Measurements from ENCODE around the gene NT5C1A.

NT5C1A gene

DNA sequence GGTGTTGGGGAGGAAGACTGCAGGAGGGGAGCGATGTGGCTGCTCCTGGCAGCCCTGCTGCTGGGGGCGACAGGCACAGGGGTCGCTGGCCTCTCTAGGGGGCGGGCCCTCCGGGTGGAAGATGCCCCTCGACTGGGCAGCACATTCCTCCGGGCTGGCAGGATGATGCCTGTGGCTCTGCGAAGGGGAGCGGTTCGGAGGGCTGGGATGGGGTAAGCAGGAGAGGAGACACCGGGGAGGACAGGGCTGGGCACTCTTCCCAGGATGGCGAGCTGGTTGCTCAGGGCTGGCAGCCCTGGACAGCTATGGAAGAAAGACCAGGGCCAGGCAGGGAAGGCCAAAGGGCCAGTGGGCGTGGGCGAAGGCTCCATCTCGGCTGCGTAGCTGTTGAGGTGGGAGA lies 45.3 kb downstream of the NT5C1A start:
- in situ Hi-C loops (cut with HindIII; ENCODE audit: low pct_ligation_motif_present, low pct_unique_long_range_greater_than_20kb, low sequenced_read_pairs) = no loop called here
- DNase-seq = no peak

DNA sequence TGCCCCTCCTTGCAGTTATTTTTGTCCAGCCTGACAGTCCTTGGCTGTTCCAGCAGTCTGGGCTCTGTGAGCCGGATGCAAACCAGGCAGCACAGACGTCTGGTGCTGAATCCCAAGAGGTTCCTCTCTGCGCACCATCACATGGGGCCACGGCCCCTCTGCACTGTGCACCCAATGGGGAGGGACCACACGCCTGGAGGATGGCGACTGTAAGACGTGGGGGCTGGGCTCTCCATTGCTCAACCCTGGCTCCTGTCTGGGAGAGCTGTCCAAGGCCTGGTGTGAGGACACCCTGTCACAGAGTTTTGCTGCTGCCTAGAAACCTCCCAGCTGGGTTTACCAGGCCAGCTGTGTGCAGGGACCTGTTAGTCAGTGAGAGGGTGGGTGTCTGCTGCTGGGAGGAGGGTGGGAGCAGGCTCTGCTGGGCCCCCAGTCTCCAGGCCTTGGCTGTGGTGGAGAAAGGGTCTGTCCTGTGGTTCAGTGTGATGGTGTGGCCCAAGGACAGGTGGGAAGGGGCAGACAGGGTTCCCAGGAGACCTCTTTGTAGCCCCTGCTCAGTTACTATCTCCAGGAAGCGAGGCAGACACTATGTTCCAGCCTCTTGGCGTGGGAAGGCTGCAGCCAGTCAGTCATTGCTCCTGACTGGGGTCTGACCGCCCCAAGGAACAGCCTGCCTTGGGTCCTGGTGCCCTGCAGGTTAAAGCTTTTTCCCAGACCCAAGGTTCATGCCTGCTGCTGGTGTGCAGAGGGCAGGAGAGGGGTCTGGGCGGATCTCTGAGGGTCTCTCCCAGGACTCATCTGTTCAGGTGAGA lies 46.2 kb downstream of the NT5C1A start:
- in situ Hi-C loops (cut with HindIII; ENCODE audit: low pct_ligation_motif_present, low pct_unique_long_range_greater_than_20kb, low sequenced_read_pairs) = no loop called here
- no peak for DNase-seq

DNA sequence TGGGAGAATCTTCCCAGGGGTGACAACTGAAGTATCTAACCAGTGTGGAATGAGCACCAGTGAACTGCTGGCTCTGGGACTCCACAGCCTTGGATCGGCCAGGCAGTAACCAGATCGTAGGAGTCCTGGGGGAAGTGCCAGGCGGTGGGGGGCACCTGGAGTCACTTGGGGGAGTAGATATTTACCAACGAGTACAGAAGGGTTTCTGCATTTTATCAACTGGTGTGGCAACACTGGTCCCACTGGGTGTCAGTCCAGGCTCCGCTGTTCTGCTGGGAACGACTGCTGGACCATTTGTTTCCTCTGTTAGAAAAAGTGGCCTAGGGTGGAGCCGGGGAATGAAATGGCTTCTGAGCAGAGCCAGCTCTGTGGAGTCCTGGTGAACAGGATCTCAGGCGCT lies 46.9 kb downstream of the NT5C1A start:
- DNase-seq = no peak
- in situ Hi-C loops (cut with HindIII; ENCODE audit: low pct_ligation_motif_present, low pct_unique_long_range_greater_than_20kb, low sequenced_read_pairs) = no loop called here

DNA sequence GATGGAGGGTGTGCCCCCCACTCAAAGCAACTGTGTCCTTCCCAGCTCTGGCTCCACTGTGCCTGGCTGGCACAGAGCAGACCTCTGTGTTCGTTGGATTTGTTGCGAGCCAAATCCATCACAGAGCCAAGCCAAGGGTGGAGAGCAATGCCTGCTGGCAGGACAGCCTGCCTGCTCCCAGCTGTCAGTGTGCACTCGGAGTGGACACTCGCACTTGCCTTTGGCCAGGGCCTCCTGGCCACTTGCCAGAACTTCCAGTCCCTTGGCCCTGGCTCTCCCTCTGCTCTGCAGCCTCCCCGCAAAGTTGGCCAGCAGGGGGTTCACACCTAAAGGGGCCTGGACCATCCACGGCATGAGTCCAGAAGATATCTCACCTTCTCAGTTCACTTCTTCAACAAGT lies 48.9 kb downstream of the NT5C1A start:
- DNase-seq = no peak
- in situ Hi-C loops (cut with HindIII; ENCODE audit: low pct_ligation_motif_present, low pct_unique_long_range_greater_than_20kb, low sequenced_read_pairs) = no loop called here

DNA sequence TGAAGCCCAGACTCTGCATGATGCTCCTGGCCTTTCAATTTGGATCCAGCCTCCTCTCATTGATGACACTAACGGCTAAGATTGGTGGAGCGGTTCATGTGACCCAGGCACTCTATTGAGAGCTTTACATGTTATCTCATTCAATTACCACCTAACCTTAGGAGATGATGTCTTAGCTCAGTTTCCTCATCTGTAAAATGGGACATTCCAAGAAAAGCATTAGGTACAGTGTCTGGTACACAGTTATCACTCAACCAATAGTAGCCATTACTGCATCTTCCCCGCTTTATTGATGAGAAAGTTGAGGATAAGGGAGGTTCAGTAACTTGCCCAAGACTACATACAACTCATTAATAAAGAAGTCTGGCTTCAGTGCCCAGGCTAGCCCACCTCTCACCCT lies 49.5 kb downstream of the NT5C1A start:
- no peak for DNase-seq
- in situ Hi-C loops (cut with HindIII; ENCODE audit: low pct_ligation_motif_present, low pct_unique_long_range_greater_than_20kb, low sequenced_read_pairs) = no loop called here

DNA sequence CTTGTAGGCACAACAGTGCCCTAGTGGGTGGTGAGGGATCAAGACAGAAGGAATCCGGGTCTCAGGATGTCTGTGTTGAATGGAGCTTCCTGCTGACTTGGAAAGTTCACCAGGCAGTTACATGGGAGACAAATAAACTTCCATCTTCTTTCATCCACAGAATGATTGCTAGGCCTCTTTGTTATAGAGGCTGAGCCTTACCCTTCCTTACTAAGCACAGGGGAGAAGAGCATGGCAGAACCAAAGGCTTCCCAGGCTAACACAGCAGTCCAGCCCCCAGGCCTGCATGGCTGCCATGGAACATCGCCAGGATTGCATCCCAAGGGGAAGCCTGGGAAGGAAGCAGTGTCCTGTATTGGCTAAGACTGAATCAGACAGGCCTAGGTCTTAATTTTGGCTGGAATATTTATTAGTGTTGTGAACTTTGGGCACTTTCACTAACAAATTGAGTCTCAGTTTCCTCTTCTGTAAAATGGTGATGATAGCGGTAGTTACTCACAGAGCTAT lies 51.2 kb downstream of the NT5C1A start:
- in situ Hi-C loops (cut with HindIII; ENCODE audit: low pct_ligation_motif_present, low pct_unique_long_range_greater_than_20kb, low sequenced_read_pairs) = no loop called here
- no peak for DNase-seq

DNA sequence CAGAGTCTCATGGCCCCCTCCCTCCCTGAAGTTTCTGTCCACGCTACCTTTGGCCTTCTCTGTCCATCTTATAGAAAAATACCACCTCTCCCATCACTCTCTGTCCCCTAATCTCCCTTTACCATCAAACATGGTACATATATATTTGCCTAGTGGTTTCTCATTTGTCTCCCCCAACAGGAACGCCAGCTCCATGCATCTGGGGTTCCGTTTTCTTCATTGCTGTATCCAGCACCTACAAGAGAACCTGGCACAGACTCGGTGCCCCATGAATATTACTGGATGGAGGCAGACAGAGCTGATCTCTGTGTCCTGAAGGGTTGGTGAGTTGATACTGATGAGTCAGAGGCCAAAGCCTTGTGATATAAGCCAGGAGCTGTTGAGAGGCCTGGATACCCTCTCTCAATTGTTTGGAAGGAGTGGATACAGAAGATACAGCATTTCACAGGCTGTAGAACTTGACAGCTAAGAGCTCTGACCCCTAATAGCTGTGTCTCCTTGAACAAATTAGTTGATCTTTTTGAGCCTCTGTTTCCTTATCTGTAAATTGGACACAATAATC lies 54.3 kb downstream of the NT5C1A start:
- no peak for DNase-seq
- in situ Hi-C loops (cut with HindIII; ENCODE audit: low pct_ligation_motif_present, low pct_unique_long_range_greater_than_20kb, low sequenced_read_pairs) = no loop called here

DNA sequence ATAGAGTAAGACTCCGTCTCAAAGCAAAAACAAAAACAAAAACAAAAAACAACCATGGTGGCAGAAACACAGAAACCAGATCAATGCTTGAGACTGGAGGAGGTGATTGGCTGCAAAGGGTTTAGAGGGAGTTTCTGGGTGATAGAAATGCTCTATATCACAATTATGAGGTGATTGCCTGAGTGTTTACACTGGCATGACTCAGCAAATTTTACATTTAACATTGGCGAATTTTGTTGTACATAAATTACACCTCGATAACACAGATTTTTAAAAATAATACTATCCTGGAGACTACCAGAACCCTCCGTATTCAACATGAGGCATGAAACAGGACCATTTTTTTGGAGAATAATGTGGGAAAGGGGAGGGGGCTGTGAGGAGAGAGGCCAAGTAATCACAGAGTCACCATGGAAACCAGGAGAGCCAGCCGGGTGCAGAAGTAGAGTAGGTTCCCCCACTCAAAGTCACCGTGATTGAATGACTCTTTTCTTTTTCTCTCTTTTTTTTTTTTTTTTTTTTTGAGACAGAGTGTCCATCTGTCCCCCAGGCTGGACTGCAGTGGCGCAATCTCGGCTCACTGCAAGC lies 56.7 kb downstream of the NT5C1A start:
- in situ Hi-C loops (cut with HindIII; ENCODE audit: low pct_ligation_motif_present, low pct_unique_long_range_greater_than_20kb, low sequenced_read_pairs) = no loop called here
- no peak for DNase-seq

DNA sequence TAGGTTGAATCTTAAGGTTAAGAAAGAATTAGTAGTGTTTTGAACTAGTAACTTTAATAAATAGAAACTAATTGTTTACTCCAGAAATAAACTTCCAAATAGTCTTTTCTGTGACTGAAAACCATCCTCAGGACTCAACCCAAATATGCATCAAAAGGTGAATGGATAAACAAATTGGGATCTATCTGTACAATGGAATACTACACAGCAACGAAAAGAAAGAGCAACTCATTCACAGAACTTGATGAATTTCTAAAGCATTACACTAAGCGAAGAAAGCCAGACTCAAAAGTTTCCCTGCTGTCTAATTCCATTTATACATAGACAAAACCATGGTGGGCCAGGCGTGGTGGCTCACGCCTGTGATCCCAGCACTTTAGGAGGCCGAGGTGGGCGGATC lies 57.4 kb downstream of the NT5C1A start:
- in situ Hi-C loops (cut with HindIII; ENCODE audit: low pct_ligation_motif_present, low pct_unique_long_range_greater_than_20kb, low sequenced_read_pairs) = no loop called here

DNA sequence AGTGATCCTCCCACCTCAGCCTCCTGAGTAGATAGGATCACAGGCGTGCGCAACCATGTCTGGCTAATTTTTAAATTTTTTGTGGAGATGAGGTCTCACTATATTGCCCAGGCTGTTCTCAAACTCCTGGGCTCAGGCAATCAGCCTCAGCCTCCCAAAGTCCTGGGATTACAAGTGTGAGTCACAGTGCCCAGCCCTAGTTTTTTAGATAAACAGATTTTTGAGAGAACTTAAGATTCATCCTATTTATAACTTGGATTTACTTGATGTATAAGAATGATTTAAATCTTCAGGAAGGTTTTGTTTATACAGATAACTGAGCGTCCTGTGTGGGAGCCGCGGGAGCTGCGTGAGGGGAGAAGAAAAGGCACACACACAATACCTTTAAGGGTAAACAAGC lies 58.7 kb downstream of the NT5C1A start:
- no peak for DNase-seq
- in situ Hi-C loops (cut with HindIII; ENCODE audit: low pct_ligation_motif_present, low pct_unique_long_range_greater_than_20kb, low sequenced_read_pairs) = no loop called here

More for the DNA sequence above, 57.4 kb downstream of the NT5C1A start:
- DNase-seq = no peak

DNA sequence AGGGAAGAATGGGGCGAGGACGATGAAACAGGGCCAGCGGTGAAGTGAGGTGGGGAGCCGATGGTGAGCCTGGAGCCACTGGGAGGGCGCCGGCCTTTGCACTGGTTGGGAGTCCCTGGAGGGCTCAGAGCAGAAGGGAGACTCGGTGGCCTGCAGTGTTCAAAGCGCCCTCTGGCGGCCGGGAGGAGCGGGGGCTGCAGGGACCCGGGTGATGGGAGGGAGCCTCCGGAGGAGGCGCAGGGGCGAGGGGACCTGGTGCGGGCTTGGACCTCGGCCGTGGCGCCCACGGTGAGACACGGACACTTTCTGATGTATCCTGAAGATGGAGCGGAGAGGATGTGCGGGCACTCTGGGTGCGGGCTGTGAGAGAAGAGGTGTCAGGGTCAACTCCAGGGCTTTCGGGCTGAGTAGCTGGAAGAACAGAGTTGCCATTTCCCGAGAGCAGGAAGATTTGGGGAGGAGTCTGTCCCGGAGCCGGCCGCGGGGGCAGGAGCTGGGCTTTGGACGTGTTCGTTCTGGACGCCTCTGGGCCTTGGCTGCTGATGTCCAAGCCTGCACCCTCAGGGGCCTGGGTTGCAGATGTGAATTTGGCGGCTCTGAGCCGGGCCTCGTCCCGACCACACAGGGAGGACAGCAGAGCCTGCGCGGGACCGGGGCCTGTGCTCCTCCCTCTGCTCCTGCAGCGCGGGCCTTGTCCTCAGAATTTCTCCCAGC lies 62.1 kb downstream of the NT5C1A start:
- in situ Hi-C loops (cut with HindIII; ENCODE audit: low pct_ligation_motif_present, low pct_unique_long_range_greater_than_20kb, low sequenced_read_pairs) = no loop called here
- peak; percentile 39 for DNase-seq
